ENCODE measurements around the gene MVB12B.

GRCh38 chr9:126440940-126441339 is 114.3 kb downstream of the MVB12B start:
- TF ChIP-seq CTCF (IDR thresholded peaks at IDR 0.05; ENCODE audit: low read depth, low read length): no peak
- TF ChIP-seq EZH2phosphoT487 (IDR thresholded peaks at IDR 0.05; ENCODE audit: low read depth): no peak

Data from OCI-LY3 (cell line).